Liver (tissue), 9 donors: ENCODE results near the gene LRRC23. TPM values are rescaled to one million over a fixed set of nuclear protein-coding genes. Genes with fewer than 3 reads are reported as not detected.
A peak's percentile ranks its signal among the peaks of the same experiment; 100 is the strongest.

Experiments
- DNase-seq: peaks from one replicate; pipeline ENCODE4 v3.0.0-alpha.2; 2017; ENCODE audit warnings: low spot score
- H3K27ac ChIP-seq, 2 donors: one replicate each; pipeline ENCODE4 v1.7.0; 2013; ENCODE audit warnings: inconsistent platforms in 2 of 2, low read length in 2 of 2, control low read depth in 1 of 2, low read depth in 1 of 2, mild to moderate bottlenecking in 1 of 2
- H3K27me3 ChIP-seq, 4 donors: one replicate each; pipeline versions ENCODE4 v1.6.1 to v1.7.0; 2013; ENCODE audit warnings: low read length in 3 of 4, inconsistent platforms in 1 of 4, mild to moderate bottlenecking in 1 of 4, moderate library complexity in 1 of 4; ENCODE audit not compliant: control insufficient read depth in 4 of 4, insufficient read depth in 4 of 4
- H3K36me3 ChIP-seq, 4 donors: one replicate each; pipeline versions ENCODE4 v1.6.1 to v1.7.0; 2013; ENCODE audit warnings: low read length in 3 of 4, mild to moderate bottlenecking in 3 of 4, low read depth in 1 of 4, moderate library complexity in 1 of 4; ENCODE audit not compliant: control insufficient read depth in 4 of 4, insufficient read depth in 3 of 4
- H3K4me1 ChIP-seq, 4 donors: one replicate each; pipeline versions ENCODE4 v1.6.1 to v1.7.0; 2013; ENCODE audit warnings: low read length in 3 of 4, mild to moderate bottlenecking in 3 of 4, moderate library complexity in 1 of 4; ENCODE audit not compliant: control insufficient read depth in 4 of 4, insufficient read depth in 4 of 4
- H3K4me3 ChIP-seq, 3 donors: one replicate each; pipeline versions ENCODE4 v1.6.1 to v1.7.0; 2013; ENCODE audit warnings: low read length in 3 of 3, control low read depth in 1 of 3, low read depth in 1 of 3, mild to moderate bottlenecking in 1 of 3
- H3K9ac ChIP-seq, 2 donors: one replicate each; pipeline ENCODE4 v1.7.0; 2013; ENCODE audit warnings: low read length in 2 of 2, mild to moderate bottlenecking in 2 of 2, moderate library complexity in 2 of 2, control low read depth in 1 of 2, low read depth in 1 of 2
- H3K9me3 ChIP-seq, 4 donors: one replicate each; pipeline versions ENCODE4 v1.6.1 to v1.7.0; 2013; ENCODE audit warnings: low read length in 3 of 4; ENCODE audit not compliant: control insufficient read depth in 4 of 4
- CTCF ChIP-seq: fragments of 150-350 bp; IDR thresholded peaks from 2 replicates; pipeline ENCODE4 v1.5.1; 2017; ENCODE audit warnings: improper control_type of control experiment, low read depth, low read length; ENCODE audit not compliant: missing input control
- EGR1 ChIP-seq, 2 donors: IDR thresholded peaks; 2 replicates each; pipeline ENCODE4 v1.6.1; 2016 to 2018; ENCODE audit warnings: antibody characterized with exemption in 2 of 2, low read depth in 2 of 2
- FOXA1 ChIP-seq: IDR thresholded peaks from 2 replicates; pipeline ENCODE4 v1.6.1; 2016; ENCODE audit warnings: antibody characterized with exemption
- FOXA2 ChIP-seq: IDR thresholded peaks from 2 replicates; pipeline ENCODE4 v1.6.1; 2016; ENCODE audit warnings: antibody characterized with exemption
- GABPA ChIP-seq, 2 donors: IDR thresholded peaks in 1 of 2; conservative IDR thresholded peaks in 1 of 2; 2 replicates each; pipeline ENCODE4 v1.6.1; 2016; ENCODE audit warnings: antibody characterized with exemption in 2 of 2, mild to moderate bottlenecking in 1 of 2, moderate library complexity in 1 of 2
- HNF4A ChIP-seq, 2 donors: conservative IDR thresholded peaks; 2 replicates each; pipeline ENCODE4 v1.6.1; 2016; ENCODE audit warnings: antibody characterized with exemption in 2 of 2, mild to moderate bottlenecking in 2 of 2
- HNF4G ChIP-seq: IDR thresholded peaks from 2 replicates; pipeline ENCODE4 v1.6.1; 2016; ENCODE audit warnings: antibody characterized with exemption
- JUND ChIP-seq, 2 donors: IDR thresholded peaks; 2 replicates each; pipeline ENCODE4 v1.6.1; 2016; ENCODE audit warnings: antibody characterized with exemption in 2 of 2
- MAX ChIP-seq: IDR thresholded peaks from 2 replicates; pipeline ENCODE4 v1.6.1; 2016; ENCODE audit warnings: antibody characterized with exemption
- NR2F2 ChIP-seq: IDR thresholded peaks from 2 replicates; pipeline ENCODE4 v1.6.1; 2016; ENCODE audit warnings: antibody characterized with exemption
- RAD21 ChIP-seq, 2 donors: IDR thresholded peaks; 2 replicates each; pipeline ENCODE4 v1.6.1; 2016; ENCODE audit warnings: antibody characterized with exemption in 2 of 2, mild to moderate bottlenecking in 2 of 2
- REST ChIP-seq: IDR thresholded peaks from 2 replicates; pipeline ENCODE4 v1.6.1; 2016; ENCODE audit warnings: antibody characterized with exemption, mild to moderate bottlenecking
- RXRA ChIP-seq, 2 donors: IDR thresholded peaks; 2 replicates each; pipeline ENCODE4 v1.6.1; 2017 to 2018; ENCODE audit warnings: antibody characterized with exemption in 2 of 2, mild to moderate bottlenecking in 1 of 2
- SP1 ChIP-seq: IDR thresholded peaks from 2 replicates; pipeline ENCODE4 v1.6.1; 2018; ENCODE audit warnings: antibody characterized with exemption, mild to moderate bottlenecking
- TAF1 ChIP-seq: conservative IDR thresholded peaks from 2 replicates; pipeline ENCODE4 v1.6.1; 2016; ENCODE audit warnings: antibody characterized with exemption, mild to moderate bottlenecking
- YY1 ChIP-seq: IDR thresholded peaks from 2 replicates; pipeline ENCODE4 v1.6.1; 2016; ENCODE audit warnings: antibody characterized with exemption, mild to moderate bottlenecking
- ZBTB33 ChIP-seq: IDR thresholded peaks from 2 replicates; pipeline ENCODE4 v1.6.1; 2016; ENCODE audit warnings: antibody characterized with exemption
- WGBS: extraction: QIAGEN DNeasy Blood & Tissue Kit; methylation state at CpG from one replicate; pipeline ENCODE4 v1.1.7; 2013; 5-methylcytosine and 5-hydroxymethylcytosine counted together
- polyA plus RNA-seq, 2 donors: library from polyadenylated mRNA; stranded (reverse) in 1 of 2; unstranded in 1 of 2; fragments of 200-250 nt in 1 of 2; fragments of >200 nt in 1 of 2; fragmentation: Nextera tagmentation in 1 of 2; extraction: Ambion mirVana in 1 of 2; gene quantifications; one replicate each; pipeline versions ENCODE4 v1.2.1 to v1.2.3, GENCODE V29; 2013 to 2015
- total RNA-seq, 2 donors: library from RNA; depleted of rRNA; stranded (reverse); fragments of >200 nt; gene quantifications; one replicate each; pipeline ENCODE4 v1.2.3, GENCODE V29; 2014
- TF ChIP-seq, protein P1 (sequence below): IDR thresholded peaks from 2 replicates; pipeline ENCODE4 v1.6.1; 2016; ENCODE audit warnings: antibody characterized with exemption
- donor health status: healthy.
- donor health status: healthy.
- donor health status: healthy.
- donor health status: healthy.
- donor health status: healthy.

The LRRC23 gene
- total and polyA plus RNA-seq, 4 donors = 0.92 to 3.6 (median 2.1) TPM

DNA sequence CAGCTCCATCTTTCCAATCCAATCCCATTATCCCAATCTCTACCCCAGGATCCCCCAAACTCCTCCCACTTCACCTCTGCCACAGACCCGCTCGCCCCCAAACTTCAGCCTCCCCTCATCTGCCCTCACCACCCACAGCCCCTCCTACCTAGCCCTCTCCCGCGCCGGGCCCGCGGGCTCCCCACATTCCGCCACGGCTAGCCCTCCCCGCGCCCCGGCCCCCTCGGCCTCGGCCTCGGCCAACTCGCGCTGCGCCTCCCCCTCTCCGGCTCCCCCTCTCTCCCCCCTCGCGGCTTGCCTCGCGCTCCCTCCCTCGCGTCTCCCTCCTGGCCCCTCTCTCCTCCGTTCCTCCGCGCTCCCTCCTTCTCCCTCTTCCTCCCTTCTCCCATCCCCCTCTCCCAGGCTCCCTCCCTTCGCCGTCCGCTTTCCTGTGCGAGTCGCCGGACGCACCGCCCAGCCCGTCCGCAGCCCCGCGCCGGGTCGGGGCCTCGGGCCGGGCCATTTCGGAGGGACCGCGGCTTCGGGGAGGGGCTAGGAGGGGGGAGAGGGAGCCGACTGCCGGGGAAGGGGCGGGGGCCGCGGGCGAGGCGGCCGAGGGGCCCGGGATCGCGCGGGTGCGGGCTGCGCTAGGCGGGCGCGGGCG, 22.9 kb downstream of the LRRC23 start, which contains the start of gene ATN1:
Gene ATN1 (plus strand): TSS at position 581 of the 643 bp plus-strand sequence. CDS start 6,043 bp downstream, outside the sequence.
- Histone ChIP-seq H3K9me3 (no peaks in the 10 kb centered on the region), H3K27me3 (no peaks in the 10 kb centered on the region), H3K9ac (peak within 1 kb of the TSS; percentile 35 to 66), H3K4me3 (peak within 1 kb of the TSS; percentile 78 to 88 (median 80)), H3K27ac (peak within 1 kb of the TSS; percentile 89 to 93), H3K36me3 (no peaks in the 10 kb centered on the region), H3K4me1 (peaks cover 9 to 60% (median 50%) of the 10 kb centered on the region in 4 donors)
- WGBS = under 1% methylated on average over 66 of the region's 66 CpGs
- DNase-seq = peak; percentile 57
- TF ChIP-seq TAF1 = no peak
- peak; percentile 17 for TF ChIP-seq REST
- no peak for TF ChIP-seq RAD21 (IDR thresholded peaks at IDR 0.05)
- TF ChIP-seq NR2F2 = no peak

DNA sequence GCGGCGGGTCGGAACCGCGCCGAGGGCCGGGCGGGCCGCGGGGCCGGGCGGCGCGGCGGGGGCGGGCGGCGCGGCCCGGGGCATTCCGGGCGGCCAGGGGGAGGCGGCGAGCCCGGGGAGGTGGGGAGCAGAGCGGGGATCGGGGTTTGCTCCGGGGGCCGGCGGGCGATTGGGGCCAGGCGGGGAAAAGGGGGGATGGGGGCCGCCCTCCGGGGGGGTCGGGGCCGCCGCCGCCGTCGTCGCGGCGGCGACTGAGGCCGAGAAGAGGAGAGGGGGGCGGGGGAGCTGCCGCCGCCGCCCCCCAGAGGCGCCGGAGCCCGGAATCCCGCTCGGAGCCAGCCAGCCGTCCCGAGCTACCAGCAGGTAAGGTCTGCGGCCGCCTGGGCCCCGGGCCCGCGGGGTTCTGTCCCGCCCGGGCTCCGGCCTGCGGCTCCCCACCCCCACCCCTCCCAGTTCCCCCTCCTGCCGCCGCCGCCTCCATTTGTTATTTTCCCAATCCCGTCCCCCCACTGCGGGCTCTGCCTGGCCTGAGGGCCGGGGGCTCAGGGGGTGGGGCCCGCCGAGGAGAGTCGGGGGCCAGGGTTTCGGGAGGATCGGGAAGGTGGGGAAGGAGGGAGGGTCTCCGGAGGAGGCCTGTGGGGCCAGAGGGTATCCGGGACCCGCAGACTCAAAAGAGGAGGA, 23.5 kb downstream of the LRRC23 start:
- no peak for TF ChIP-seq GABPA (IDR thresholded peaks at IDR 0.05 in 1 of 2, conservative IDR thresholded peaks at IDR 0.05 in 1 of 2)
- no peak for TF ChIP-seq JUND (IDR thresholded peaks at IDR 0.05)
- no peak for TF ChIP-seq FOXA2
- no peak for TF ChIP-seq TAF1
- no peak for TF ChIP-seq FOXA1
- TF ChIP-seq EGR1 (IDR thresholded peaks at IDR 0.05; ENCODE audit: low read depth in 2 of 2) = no peak
- no peak for TF ChIP-seq SP1
- TF ChIP-seq YY1 = no peak
- TF ChIP-seq HNF4A (conservative IDR thresholded peaks at IDR 0.05) = no peak
- TF ChIP-seq, protein P1, sequence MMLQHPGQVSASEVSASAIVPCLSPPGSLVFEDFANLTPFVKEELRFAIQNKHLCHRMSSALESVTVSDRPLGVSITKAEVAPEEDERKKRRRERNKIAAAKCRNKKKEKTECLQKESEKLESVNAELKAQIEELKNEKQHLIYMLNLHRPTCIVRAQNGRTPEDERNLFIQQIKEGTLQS = no peak
- no peak for TF ChIP-seq REST
- no peak for TF ChIP-seq ZBTB33
- no peak for TF ChIP-seq RAD21 (IDR thresholded peaks at IDR 0.05)
- TF ChIP-seq HNF4G = no peak
- no peak for TF ChIP-seq NR2F2
- no peak for TF ChIP-seq CTCF
- TF ChIP-seq MAX = no peak
- no peak for TF ChIP-seq RXRA (IDR thresholded peaks at IDR 0.05)
- H3K4me1 ChIP-seq = peaks cover 9 to 60% (median 48%) of the 10 kb centered on the region in 4 donors
- H3K27ac ChIP-seq = peak overlapping the region; percentile 62 to 66
- no peaks in the 10 kb centered on the region for H3K36me3 ChIP-seq
- WGBS = under 1% methylated on average over 78 of the region's 79 CpGs
- H3K9me3 ChIP-seq = no peaks in the 10 kb centered on the region
- no peaks in the 10 kb centered on the region for H3K27me3 ChIP-seq
- H3K9ac ChIP-seq = peak overlapping the region; percentile 35 to 55
- DNase-seq = no peak
- H3K4me3 ChIP-seq = peak overlapping the region; percentile 66 to 88 (median 78)
